HEK293 (cell line): ENCODE results near the gene AGAP1.

Experiments used
- CTCF ChIA-PET: fragments of 350-600 bp; formaldehyde crosslinking; extraction: SDS; loops from one replicate; lab custom pipeline; 2021; ENCODE audit warnings: antibody characterized with exemption; lab: Yijun Ruan, JAX
- POLR2A ChIA-PET: fragments of 300-600 bp; formaldehyde crosslinking; extraction: SDS; loops from one replicate; lab custom pipeline; 2020; ENCODE audit warnings: antibody characterized with exemption, inconsistent platforms; lab: Yijun Ruan, JAX
- H3K27ac ChIP-seq: fragments of 200-500 bp; sonication (Bioruptor generic); 2 replicates; pipeline ENCODE4 v1.5.1; 2014; ENCODE audit warnings: low read depth, low read length, control low read depth, inconsistent platforms; ENCODE audit errors: extremely low read depth
- H3K36me3 ChIP-seq, 2 experiments: fragments of 200-500 bp in 1 of 2; sonication (Bioruptor generic) in 1 of 2; 1 replicate in 1 of 2; 2 replicates in 1 of 2; pipeline ENCODE4 v1.5.1; 2014 to 2017; ENCODE audit warnings: inconsistent platforms in 2 of 2, low read length in 2 of 2; ENCODE audit not compliant: control insufficient read depth in 2 of 2, insufficient read depth in 1 of 2
- H3K4me1 ChIP-seq: fragments of 200-500 bp; sonication (Bioruptor generic); 2 replicates; pipeline ENCODE4 v1.5.1; 2014; ENCODE audit warnings: mild to moderate bottlenecking, low read length, inconsistent platforms; ENCODE audit not compliant: control insufficient read depth, insufficient read depth
- H3K4me3 ChIP-seq: 2 replicates; pipeline ENCODE4 v1.5.1; 2011; ENCODE audit warnings: low read depth, mild to moderate bottlenecking, control low read depth, low read length, moderate library complexity
- H3K9me3 ChIP-seq: fragments of 200-500 bp; sonication (Bioruptor generic); 2 replicates; pipeline ENCODE4 v1.5.1; 2014; ENCODE audit warnings: low read depth, low read length, inconsistent platforms; ENCODE audit not compliant: control insufficient read depth, insufficient read depth
- GFI1B ChIP-seq: fragments of 450-650 bp; formaldehyde crosslinking; IDR thresholded peaks from 2 replicates; pipeline ENCODE4 v1.5.1; 2016; ENCODE audit warnings: missing biosample characterization, missing genetic modification characterization
- GLI4 ChIP-seq: fragments of 450-650 bp; formaldehyde crosslinking; IDR thresholded peaks from 2 replicates; pipeline ENCODE4 v1.5.1; 2016; ENCODE audit warnings: missing biosample characterization, missing genetic modification characterization
- INSM2 ChIP-seq: fragments of 450-650 bp; formaldehyde crosslinking; IDR thresholded peaks from 2 replicates; pipeline ENCODE4 v1.5.1; 2016; ENCODE audit warnings: missing biosample characterization, missing genetic modification characterization
- KLF7 ChIP-seq: fragments of 450-650 bp; formaldehyde crosslinking; IDR thresholded peaks from 2 replicates; pipeline ENCODE4 v1.5.1; 2016; ENCODE audit warnings: missing biosample characterization, missing genetic modification characterization, borderline replicate concordance
- KLF8 ChIP-seq: fragments of 450-650 bp; formaldehyde crosslinking; IDR thresholded peaks from 2 replicates; pipeline ENCODE4 v1.5.1; 2016; ENCODE audit warnings: missing biosample characterization, missing genetic modification characterization
- KLF9 ChIP-seq: fragments of 450-650 bp; formaldehyde crosslinking; IDR thresholded peaks from 2 replicates; pipeline ENCODE4 v1.5.1; 2016; ENCODE audit warnings: missing biosample characterization, missing genetic modification characterization, low read depth
- PRDM1 ChIP-seq: fragments of 450-650 bp; formaldehyde crosslinking; IDR thresholded peaks from 2 replicates; pipeline ENCODE4; 2016; ENCODE audit warnings: missing biosample characterization, missing genetic modification characterization
- WT1 ChIP-seq: fragments of 450-650 bp; formaldehyde crosslinking; IDR thresholded peaks from 2 replicates; pipeline ENCODE4 v1.5.1; 2016; ENCODE audit warnings: missing biosample characterization, missing genetic modification characterization
- ZBTB26 ChIP-seq: fragments of 450-650 bp; formaldehyde crosslinking; optimal IDR thresholded peaks from 2 replicates; pipeline ENCODE3; 2016; ENCODE audit warnings: missing biosample characterization, mild to moderate bottlenecking, missing genetic modification characterization
- ZBTB6 ChIP-seq: fragments of 450-650 bp; formaldehyde crosslinking; IDR thresholded peaks from 2 replicates; pipeline ENCODE4 v1.5.1; 2017; ENCODE audit warnings: missing biosample characterization, missing genetic modification characterization
- ZNF18 ChIP-seq: fragments of 450-650 bp; formaldehyde crosslinking; IDR thresholded peaks from 2 replicates; pipeline ENCODE4 v1.5.1; 2016; ENCODE audit warnings: missing biosample characterization, missing genetic modification characterization
- ZNF266 ChIP-seq: fragments of 450-650 bp; formaldehyde crosslinking; IDR thresholded peaks from 2 replicates; pipeline ENCODE4 v1.5.1; 2016; ENCODE audit warnings: missing biosample characterization, missing genetic modification characterization, low read depth
- ZNF280C ChIP-seq: fragments of 450-650 bp; formaldehyde crosslinking; IDR thresholded peaks from 2 replicates; pipeline ENCODE4 v1.5.1; 2016; ENCODE audit warnings: missing biosample characterization, missing genetic modification characterization
- ZNF362 ChIP-seq: fragments of 450-650 bp; formaldehyde crosslinking; IDR thresholded peaks from 2 replicates; pipeline ENCODE4 v1.5.1; 2016; ENCODE audit warnings: missing biosample characterization, missing genetic modification characterization
- ZNF449 ChIP-seq: fragments of 450-650 bp; formaldehyde crosslinking; IDR thresholded peaks from 2 replicates; pipeline ENCODE4 v1.5.1; 2017; ENCODE audit warnings: missing biosample characterization, mild to moderate bottlenecking, missing genetic modification characterization, moderate library complexity
- ZNF544 ChIP-seq: fragments of 450-650 bp; formaldehyde crosslinking; IDR thresholded peaks from 2 replicates; pipeline ENCODE4 v1.5.0; 2017; ENCODE audit warnings: missing biosample characterization, missing genetic modification characterization
- ZNF747 ChIP-seq: fragments of 450-650 bp; formaldehyde crosslinking; IDR thresholded peaks from 2 replicates; pipeline ENCODE4 v1.5.1; 2016; ENCODE audit warnings: missing biosample characterization, missing genetic modification characterization

Gene AGAP1

GRCh38 chr2:235926229-235926628, 432.4 kb downstream of the AGAP1 start:
- H3K36me3 ChIP-seq = peaks cover 0 to 5% of the 10 kb centered on the region in 2 experiments; a peak in 1 of 3 replicates
- TF ChIP-seq GLI4 (tag by site-specific recombination) (no peak), KLF7 (tag by site-specific recombination) (no peak), PRDM1 (tag by site-specific recombination) (no peak), GFI1B (tag by site-specific recombination) (no peak), ZNF266 (tag by site-specific recombination) (no peak), INSM2 (tag by site-specific recombination) (no peak), WT1 (no peak), ZNF747 (no peak), ZNF544 (no peak), ZBTB26 (tag by site-specific recombination) (no peak), ZNF18 (tag by site-specific recombination) (no peak), ZNF280C (tag by site-specific recombination) (no peak), ZNF362 (tag by site-specific recombination) (no peak), ZBTB6 (tag by site-specific recombination) (no peak), ZNF449 (tag by site-specific recombination) (no peak), KLF8 (tag by site-specific recombination) (no peak), KLF9 (tag by site-specific recombination) (no peak)
- CTCF ChIA-PET = no interaction called here
- no peaks in the 10 kb centered on the region for H3K9me3 ChIP-seq
- no peaks in the 10 kb centered on the region for H3K4me1 ChIP-seq
- H3K27ac ChIP-seq = no peak overlapping the region
- POLR2A ChIA-PET = no interaction called here
- no peak overlapping the region for H3K4me3 ChIP-seq
